Anterior cingulate cortex (tissue), 58 donors: ENCODE data around the gene CACNA1B.

ENCODE experiments used
- DNase-seq, 58 donors: peaks; one replicate each; lab custom pipeline; 2025; lab: John Stamatoyannopoulos, UW

Gene CACNA1B

GRCh38 chr9:138046641-138047301, 169.2 kb downstream of the CACNA1B start:
- DNase-seq: no peak

GRCh38 chr9:138047469-138048040, 170.0 kb downstream of the CACNA1B start:
- DNase-seq: no peak

DNA sequence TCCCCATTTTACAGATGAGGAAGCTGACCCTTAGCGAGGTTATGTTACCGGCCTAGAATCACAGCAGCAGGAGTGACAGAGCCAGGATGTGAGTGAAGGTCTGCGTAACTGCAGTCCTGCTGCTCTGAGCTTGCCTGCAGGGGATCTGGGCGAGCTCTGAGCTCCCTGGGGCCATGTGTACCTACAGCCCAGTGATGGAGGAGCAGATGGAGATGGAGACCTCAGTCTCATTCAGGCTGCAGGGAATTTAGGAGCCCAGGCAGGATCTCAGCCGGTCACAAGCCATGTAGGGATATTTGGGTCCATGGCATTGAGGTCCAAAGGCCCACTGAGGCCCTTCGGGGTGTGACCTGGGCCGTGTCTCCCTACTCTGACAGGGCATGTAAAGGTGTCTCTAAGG, 170.6 kb downstream of the CACNA1B start:
- no peak for DNase-seq

- no peak for DNase-seq
These were observed 171.7 kb downstream of the CACNA1B start for GRCh38 chr9:138049085-138049778.

DNA sequence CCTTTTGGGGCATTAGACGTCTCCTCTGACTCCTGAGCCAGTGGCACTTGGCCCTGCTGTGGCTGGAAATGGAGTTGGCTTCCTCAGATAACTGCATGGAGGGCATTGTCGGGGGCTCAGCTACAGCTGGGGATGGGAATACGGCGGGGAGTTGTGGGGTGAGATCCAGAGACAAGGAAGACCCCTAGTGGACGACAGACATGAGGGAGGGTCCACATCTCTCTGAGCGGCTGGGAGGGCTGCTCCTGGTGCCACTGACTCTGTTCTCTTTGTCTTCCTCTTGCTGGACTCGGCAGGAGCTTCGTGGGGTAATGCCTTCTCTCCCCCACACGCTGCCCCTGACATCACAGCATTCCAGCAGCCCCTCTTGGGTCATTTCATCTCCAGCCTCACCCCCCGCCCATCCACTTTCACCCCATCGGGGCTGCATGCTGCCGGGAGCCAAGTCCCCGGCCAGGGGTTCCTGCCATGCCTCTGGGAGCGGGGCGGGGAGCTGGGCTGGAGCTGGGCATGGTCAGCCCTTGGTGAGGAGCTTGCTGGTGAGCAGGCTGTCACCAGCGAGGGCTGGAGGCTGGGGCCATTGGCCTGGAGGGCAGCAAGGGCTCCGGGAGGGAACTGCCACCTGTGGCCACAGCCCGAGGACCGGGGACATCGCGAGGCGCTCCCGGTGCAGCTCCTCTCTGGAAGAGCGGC, 172.3 kb downstream of the CACNA1B start:
- DNase-seq: no peak

GRCh38 chr9:138050472-138051330, 173.1 kb downstream of the CACNA1B start:
- no peak for DNase-seq

GRCh38 chr9:138051586-138052321, 174.2 kb downstream of the CACNA1B start:
- DNase-seq: no peak

DNA sequence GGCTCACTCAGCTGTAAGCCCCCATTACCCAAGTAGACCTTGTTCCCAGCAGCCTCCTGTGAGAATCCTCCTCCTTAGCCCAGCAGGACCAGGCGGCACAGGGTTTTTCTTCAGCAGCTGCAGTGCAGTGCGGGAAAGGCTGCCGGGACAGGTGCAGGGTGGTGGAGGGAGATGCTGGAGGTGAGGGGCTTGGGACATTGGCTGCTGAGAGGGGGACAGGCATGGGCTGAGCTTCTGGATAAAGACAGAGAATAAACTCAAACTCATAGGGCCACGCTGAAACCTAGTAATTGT, 174.7 kb downstream of the CACNA1B start:
- no peak for DNase-seq

GRCh38 chr9:138052635-138053320, 175.2 kb downstream of the CACNA1B start:
- DNase-seq: no peak

GRCh38 chr9:138053321-138053868, 175.8 kb downstream of the CACNA1B start:
- no peak for DNase-seq

DNA sequence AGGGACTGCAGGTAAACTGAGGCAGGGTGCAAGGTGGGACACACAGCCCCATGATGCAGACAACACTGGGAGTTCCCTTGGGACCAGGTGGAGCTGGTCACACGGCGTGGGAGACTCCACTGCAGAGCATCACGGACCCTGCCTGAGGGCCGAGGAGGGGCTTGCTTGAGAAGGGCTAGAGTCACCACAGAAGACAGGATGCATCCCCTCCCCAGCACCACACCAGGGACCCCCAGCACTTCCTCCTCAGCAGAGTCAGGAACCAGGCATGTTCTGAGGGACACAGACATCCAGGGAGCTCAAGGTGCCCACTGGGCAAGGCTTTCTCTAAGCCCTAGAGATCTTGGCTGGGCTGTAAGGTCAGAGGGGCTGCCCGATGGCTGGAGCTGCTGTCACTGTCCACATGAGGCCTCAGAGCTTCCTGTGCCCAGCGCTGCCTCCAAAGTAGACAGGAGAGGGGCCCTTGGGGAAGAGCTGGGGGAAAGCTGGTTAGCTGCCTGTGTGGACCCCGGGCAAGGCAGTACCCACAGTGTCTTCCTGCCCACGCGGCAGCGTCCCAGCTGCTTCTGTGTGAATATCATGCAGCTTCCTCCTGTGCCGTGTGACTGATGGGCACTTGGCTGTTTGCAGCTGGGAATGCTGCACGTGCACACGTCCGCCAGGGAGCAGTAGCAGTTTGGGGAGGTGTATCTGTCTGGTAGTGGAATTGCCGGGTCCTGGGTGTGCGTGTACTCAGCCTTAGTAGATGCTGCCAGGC, 176.6 kb downstream of the CACNA1B start:
- peak in 12 of 58 donors; percentile 19 to 73 (median 32) for DNase-seq

- DNase-seq: no peak
These were observed 180.1 kb downstream of the CACNA1B start for GRCh38 chr9:138057726-138058125.

DNA sequence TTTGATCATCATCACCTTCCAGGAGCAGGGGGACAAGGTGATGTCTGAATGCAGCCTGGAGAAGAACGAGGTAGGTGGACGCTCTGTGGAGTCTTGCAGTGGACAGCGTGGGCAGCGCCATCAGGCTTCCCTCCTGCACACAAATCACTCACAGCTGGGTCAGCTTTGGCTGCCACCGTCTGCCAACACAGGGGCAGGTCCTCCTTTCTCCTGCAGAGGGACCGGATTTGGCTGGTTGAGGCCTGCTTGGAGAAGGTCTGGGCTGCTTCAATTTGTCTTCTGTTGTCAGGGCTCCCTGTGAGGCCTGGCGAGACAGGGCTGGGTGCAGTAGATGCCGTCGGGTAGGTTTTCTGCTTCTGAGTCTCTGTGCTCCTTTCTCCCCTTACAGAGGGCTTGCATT, 180.6 kb downstream of the CACNA1B start:
- DNase-seq: peak in 1 of 58 donors; percentile 12

- no peak for DNase-seq
These were observed 181.6 kb downstream of the CACNA1B start for GRCh38 chr9:138059196-138059595.

DNA sequence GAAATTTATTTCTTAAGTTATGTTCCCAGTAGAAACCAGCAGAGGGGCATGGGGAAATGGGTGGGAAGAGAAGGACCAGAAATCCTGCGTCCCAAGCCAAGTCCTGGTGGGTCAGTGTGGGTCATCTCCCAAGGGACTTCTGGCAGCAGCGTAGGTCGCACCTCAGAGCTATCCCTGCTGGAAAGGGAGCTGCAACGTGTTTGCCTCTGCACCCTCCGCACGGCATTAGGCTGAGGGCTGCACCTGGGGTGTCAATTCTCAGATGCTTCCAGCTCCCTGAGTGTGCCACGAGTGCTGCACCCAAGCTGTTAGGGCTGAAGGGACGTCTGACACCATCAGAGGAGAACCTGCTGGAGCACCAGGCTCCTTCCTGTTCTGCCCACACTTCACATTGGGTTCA, 182.8 kb downstream of the CACNA1B start:
- DNase-seq: no peak

DNA sequence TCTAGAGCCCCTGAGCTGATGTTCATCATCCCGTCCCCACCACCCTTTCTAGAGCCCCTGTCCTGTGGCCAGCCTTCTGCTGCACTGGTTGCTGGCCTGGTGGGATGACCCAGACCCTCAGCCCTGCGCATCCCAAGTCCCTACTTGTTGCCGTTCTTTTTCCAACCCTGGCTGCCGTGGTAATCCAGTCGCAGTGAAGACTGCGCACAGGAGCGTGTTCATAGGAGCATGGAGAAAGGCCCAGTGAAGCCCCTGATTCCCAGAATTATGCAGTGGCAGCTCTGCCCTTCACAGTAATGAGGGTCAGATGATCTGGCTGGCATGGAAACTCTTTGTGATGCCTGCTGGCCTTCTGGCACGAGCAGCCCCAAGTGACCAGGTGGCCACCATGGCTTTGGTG, 183.3 kb downstream of the CACNA1B start:
- no peak for DNase-seq

GRCh38 chr9:138061631-138062030, 184.0 kb downstream of the CACNA1B start:
- DNase-seq: no peak

DNA sequence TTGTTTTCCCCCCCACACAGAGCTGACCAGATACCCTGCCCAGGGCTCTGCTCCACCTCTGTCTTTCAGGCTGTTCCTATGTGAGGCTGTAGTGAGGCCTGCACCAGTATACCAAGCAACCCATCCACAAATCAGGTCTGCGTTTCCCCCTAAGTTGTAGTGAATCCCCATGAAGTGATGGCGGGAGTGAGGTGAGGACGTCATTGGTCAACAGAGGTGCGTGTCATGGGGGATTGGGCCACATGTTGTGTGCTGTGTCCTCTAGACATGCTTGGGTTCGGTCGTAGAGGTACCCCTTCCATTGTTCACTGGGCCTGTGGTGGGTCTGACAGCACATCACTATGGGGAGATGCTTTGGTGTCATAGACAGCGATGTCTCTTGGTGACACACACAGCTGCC, 184.6 kb downstream of the CACNA1B start:
- DNase-seq: no peak
